Measurements from ENCODE around the gene SEMA3A.
A peak's percentile ranks its signal among the peaks of the same experiment; 100 is the strongest.

SEMA3A gene

GRCh38 chr7:83936056-83936708 is 258.4 kb downstream of the SEMA3A start:
- TF ChIP-seq, protein P1, sequence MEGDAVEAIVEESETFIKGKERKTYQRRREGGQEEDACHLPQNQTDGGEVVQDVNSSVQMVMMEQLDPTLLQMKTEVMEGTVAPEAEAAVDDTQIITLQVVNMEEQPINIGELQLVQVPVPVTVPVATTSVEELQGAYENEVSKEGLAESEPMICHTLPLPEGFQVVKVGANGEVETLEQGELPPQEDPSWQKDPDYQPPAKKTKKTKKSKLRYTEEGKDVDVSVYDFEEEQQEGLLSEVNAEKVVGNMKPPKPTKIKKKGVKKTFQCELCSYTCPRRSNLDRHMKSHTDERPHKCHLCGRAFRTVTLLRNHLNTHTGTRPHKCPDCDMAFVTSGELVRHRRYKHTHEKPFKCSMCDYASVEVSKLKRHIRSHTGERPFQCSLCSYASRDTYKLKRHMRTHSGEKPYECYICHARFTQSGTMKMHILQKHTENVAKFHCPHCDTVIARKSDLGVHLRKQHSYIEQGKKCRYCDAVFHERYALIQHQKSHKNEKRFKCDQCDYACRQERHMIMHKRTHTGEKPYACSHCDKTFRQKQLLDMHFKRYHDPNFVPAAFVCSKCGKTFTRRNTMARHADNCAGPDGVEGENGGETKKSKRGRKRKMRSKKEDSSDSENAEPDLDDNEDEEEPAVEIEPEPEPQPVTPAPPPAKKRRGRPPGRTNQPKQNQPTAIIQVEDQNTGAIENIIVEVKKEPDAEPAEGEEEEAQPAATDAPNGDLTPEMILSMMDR (IDR thresholded peaks at IDR 0.05; ENCODE audit: insufficient read depth, missing control alignments), result peak; percentile 98
- peak; percentile 55 for FAIRE-seq
- no peak for DNase-seq (ENCODE audit: insufficient read length, low spot score)

GRCh38 chr7:83934118-83934734 is 260.4 kb downstream of the SEMA3A start:
- TF ChIP-seq, protein P1 (IDR thresholded peaks at IDR 0.05; ENCODE audit: insufficient read depth, missing control alignments), result peak; percentile 28
- no peak for FAIRE-seq
- no peak for DNase-seq (ENCODE audit: insufficient read length, low spot score)

- TF ChIP-seq, protein P1 (IDR thresholded peaks at IDR 0.05; ENCODE audit: insufficient read depth, missing control alignments), result no peak
- FAIRE-seq, result no peak
Measured at GRCh38 chr7:83931968-83932367, 262.6 kb downstream of the SEMA3A start.

GRCh38 chr7:83930262-83930661 is 264.3 kb downstream of the SEMA3A start:
- FAIRE-seq, result no peak
- DNase-seq (ENCODE audit: insufficient read length, low spot score), result no peak
- TF ChIP-seq, protein P1 (IDR thresholded peaks at IDR 0.05; ENCODE audit: insufficient read depth, missing control alignments), result no peak

More at GRCh38 chr7:83931968-83932367, 262.6 kb downstream of the SEMA3A start:
- no peak for DNase-seq (ENCODE audit: insufficient read length, low spot score)

DNA sequence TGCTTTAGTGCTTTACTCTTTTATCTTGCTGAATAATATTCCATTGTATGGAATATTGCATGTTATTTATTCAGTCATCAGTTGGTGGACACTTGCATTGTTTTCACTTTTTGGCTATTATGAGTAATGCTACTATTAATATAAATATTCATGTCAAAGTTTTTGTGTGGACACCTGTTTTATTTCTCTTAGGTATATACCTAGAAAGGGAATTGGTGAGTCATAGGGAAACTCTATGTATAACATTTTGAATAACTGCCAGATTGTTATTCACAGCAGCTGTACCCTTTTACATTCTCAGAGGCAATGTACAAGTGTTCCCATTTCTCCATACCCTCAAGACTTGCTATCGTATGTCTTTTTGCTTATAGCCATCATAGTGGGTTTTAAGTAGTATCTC is 268.7 kb downstream of the SEMA3A start:
- no peak for DNase-seq (ENCODE audit: insufficient read length, low spot score)
- no peak for FAIRE-seq
- TF ChIP-seq, protein P1 (IDR thresholded peaks at IDR 0.05; ENCODE audit: insufficient read depth, missing control alignments), result no peak

DNA sequence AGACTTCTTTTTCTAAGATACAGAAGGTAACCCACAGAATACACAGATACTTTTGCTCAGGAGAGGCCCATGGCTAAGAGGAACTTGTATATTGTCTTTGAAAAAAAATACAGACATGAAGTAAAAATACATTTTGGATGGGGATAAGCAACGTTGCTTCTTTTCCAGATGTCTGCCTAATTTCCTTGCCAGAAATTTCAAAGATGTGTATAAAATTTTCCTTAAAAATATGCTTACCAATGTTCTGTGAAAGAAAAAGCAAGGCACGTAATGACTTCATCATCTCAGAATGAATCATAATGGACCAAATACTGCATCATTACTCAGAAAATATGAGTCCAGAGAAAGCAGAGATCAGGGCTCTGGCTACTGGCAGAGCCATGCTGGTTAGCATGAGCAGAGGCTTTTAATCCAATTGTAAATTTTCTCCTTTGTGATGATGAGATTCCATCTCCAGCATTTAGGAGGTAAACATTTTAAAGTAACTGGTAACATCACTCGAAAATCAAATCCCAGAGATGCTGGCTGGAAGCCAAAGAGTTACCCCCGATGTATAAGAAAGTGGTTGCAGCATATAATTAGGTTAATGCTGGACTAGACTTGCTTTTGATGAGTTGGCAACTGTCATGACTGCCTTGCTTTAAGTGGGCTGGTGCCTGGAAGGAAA is 272.5 kb downstream of the SEMA3A start:
- DNase-seq (ENCODE audit: insufficient read length, low spot score) (no peak), FAIRE-seq (no peak)
- TF ChIP-seq, protein P1 (IDR thresholded peaks at IDR 0.05; ENCODE audit: insufficient read depth, missing control alignments), result no peak

Measured in D721Med (cell line).